PFSK-1 (cell line): ENCODE data around the gene HMGN4.

Source experiments
- FOXP2 ChIP-seq: optimal IDR thresholded peaks from 2 replicates; pipeline ENCODE3; 2011; ENCODE audit warnings: borderline replicate concordance, control low read depth, inconsistent platforms; ENCODE audit not compliant: insufficient read depth; ENCODE audit errors: extremely low read length, extremely low read depth
- POLR2AphosphoS5 ChIP-seq: IDR thresholded peaks from 2 replicates; pipeline ENCODE4 v1.6.1; 2012; ENCODE audit warnings: low read depth, mild to moderate bottlenecking, control low read depth, low read length, moderate library complexity
- REST ChIP-seq, 2 experiments: IDR thresholded peaks; 2 replicates each; pipeline versions ENCODE4 v1.6.1 to v1.8.0; 2011 to 2012; ENCODE audit warnings: low read depth in 2 of 2, low read length in 2 of 2, control low read depth in 1 of 2, inconsistent platforms in 1 of 2, mild to moderate bottlenecking in 1 of 2, moderate library complexity in 1 of 2; ENCODE audit not compliant: insufficient read depth in 1 of 2
- SIN3A ChIP-seq: IDR thresholded peaks from 2 replicates; pipeline ENCODE4 v1.6.1; 2012; ENCODE audit warnings: mild to moderate bottlenecking, low read length, moderate library complexity, borderline replicate concordance; ENCODE audit not compliant: insufficient read depth
- TAF1 ChIP-seq: IDR thresholded peaks from 2 replicates; pipeline ENCODE4 v1.6.1; 2012; ENCODE audit warnings: low read length, control low read depth, borderline replicate concordance; ENCODE audit not compliant: insufficient read depth

Gene HMGN4

GRCh38 chr6:26571592-26572296 is 33.6 kb downstream of the HMGN4 start:
- TF ChIP-seq TAF1 (peak; percentile 27; the same call in 1 of the 2 replicates), POLR2AphosphoS5 (no peak)

GRCh38 chr6:26575494-26575939 is 37.4 kb downstream of the HMGN4 start:
- TF ChIP-seq FOXP2 = no peak
- TF ChIP-seq REST (IDR thresholded peaks at IDR 0.05; ENCODE audit: insufficient read depth in 1 of 2, low read depth in 2 of 2, low read length in 2 of 2) = no peak
- TF ChIP-seq POLR2AphosphoS5 = no peak
- TF ChIP-seq TAF1 = no peak
- TF ChIP-seq SIN3A = no peak

- no peak for TF ChIP-seq POLR2AphosphoS5
- TF ChIP-seq TAF1 = no peak
Measured at GRCh38 chr6:26576407-26576843, 38.3 kb downstream of the HMGN4 start.

GRCh38 chr6:26576929-26577719 is 39.0 kb downstream of the HMGN4 start:
- peak; percentile 44; the same call in 1 of the 2 replicates for TF ChIP-seq TAF1
- no peak for TF ChIP-seq FOXP2

GRCh38 chr6:26577720-26578072 is 39.5 kb downstream of the HMGN4 start:
- TF ChIP-seq POLR2AphosphoS5 (no peak), TAF1 (no peak), REST (IDR thresholded peaks at IDR 0.05; ENCODE audit: insufficient read depth in 1 of 2, low read depth in 2 of 2, low read length in 2 of 2) (no peak), SIN3A (no peak), FOXP2 (no peak)

- no peak for TF ChIP-seq POLR2AphosphoS5
- TF ChIP-seq FOXP2 = no peak
- no peak for TF ChIP-seq SIN3A
- no peak for TF ChIP-seq TAF1
- TF ChIP-seq REST (IDR thresholded peaks at IDR 0.05; ENCODE audit: insufficient read depth in 1 of 2, low read depth in 2 of 2, low read length in 2 of 2) = no peak
Measured at GRCh38 chr6:26578279-26578678, 40.1 kb downstream of the HMGN4 start.
